Erythroblast (primary cell): ENCODE results near the gene IPO4.
"Not testable (repeated sequence)": the region's sequence is repeated elsewhere in the genome, so short reads cannot be mapped to it uniquely, and the experiment has no call there.

Experiments
- GATA1 ChIP-seq: IDR thresholded peaks from 2 replicates; pipeline ENCODE4 v1.6.1; 2011; ENCODE audit warnings: low read depth, mild to moderate bottlenecking, control low read depth, low read length, moderate library complexity
- POLR2A ChIP-seq: IDR thresholded peaks from 2 replicates; pipeline ENCODE4 v1.6.1; 2011; ENCODE audit warnings: mild to moderate bottlenecking, low read length

- not testable (repeated sequence) for TF ChIP-seq POLR2A, GATA1
Observed at GRCh38 chr14:24216876-24217275, 28.3 kb upstream of the IPO4 start.
